HG03025 (cell line): ENCODE results near the gene CALR.
"Not testable (repeated sequence)": the region's sequence is repeated elsewhere in the genome, so short reads cannot be mapped to it uniquely, and the experiment has no call there.

Experiments used
- ATAC-seq: cut with Tn5 transposase; IDR thresholded peaks from one replicate; pipeline ENCODE4 v1.9.1; 2021; ENCODE audit warnings: mild to moderate bottlenecking, moderate library complexity; ENCODE audit not compliant: unreplicated experiment, low FRiP score

Gene CALR

GRCh38 chr19:12949363-12950283 is 11.2 kb downstream of the CALR start:
- ATAC-seq: no peak

- ATAC-seq: not testable (repeated sequence)
These were observed 13.6 kb downstream of the CALR start for GRCh38 chr19:12952050-12952449.

DNA sequence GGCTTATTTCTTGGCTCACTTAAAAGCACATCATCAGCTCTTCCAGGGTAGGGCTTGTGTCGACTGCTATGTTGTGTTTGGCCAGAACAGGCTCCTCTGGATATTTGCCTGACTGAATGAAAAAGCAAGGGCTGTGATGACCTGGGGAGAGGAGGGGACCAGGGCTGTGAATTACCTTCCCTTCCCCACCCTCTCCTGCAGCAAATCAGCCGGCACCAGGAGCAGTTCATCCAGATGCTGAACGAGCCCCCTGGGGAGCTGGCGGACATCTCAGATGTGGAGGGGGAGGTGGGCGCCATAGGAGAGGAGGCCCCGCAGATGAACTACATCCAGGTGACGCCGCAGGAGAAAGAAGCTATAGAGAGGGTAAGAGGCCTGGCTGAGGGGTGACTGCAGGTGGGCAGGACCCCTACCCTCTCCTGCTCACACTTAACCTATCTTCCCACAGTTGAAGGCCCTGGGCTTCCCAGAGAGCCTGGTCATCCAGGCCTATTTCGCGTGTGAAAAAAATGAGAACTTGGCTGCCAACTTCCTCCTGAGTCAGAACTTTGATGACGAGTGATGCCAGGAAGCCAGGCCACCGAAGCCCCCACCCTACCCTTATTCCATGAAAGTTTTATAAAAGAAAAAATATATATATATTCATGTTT is 14.2 kb downstream of the CALR start:
- ATAC-seq: no peak

GRCh38 chr19:12953138-12953798 is 14.9 kb downstream of the CALR start:
- ATAC-seq: no peak

DNA sequence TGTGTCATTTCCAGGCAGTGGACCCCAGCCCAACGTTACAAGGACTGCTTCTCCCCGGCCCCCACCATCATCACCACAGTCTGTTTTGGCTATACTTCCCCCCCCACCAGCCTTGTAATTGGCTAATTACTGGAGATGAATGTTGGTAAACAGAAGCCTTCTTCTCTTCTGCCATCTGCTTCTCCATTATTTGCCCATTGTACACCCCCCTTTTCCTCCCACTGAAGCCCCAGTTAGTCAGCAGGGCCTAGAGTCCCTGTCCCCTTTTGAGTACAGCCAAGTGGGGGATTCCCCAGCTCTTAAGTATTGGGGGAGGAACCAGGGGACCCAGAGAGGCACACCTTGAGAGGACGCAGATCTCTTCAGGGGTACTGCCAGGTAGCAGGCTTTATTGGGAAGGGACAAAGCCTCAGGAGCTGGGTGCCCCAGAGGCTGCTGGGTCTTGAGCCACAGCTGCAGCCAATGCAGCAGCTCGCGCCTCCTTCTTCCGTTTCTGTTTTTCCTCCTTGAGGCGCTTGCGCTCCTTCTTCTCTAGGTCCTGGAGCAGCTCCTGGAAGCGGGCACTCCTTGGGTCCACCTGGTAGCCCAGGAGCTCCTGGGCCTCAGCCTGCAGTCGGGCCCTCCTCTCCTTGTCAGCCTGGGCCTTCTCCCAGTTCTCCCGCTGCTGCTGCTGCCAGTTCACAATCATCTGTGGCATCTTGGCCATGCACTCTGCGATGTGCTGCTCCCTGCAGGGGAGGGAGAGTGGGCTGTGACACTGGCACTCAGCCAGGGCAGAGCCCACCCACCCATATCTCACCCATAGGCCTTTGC is 15.6 kb downstream of the CALR start:
- ATAC-seq: no peak

GRCh38 chr19:12954612-12954962 is 16.2 kb downstream of the CALR start:
- no peak for ATAC-seq

DNA sequence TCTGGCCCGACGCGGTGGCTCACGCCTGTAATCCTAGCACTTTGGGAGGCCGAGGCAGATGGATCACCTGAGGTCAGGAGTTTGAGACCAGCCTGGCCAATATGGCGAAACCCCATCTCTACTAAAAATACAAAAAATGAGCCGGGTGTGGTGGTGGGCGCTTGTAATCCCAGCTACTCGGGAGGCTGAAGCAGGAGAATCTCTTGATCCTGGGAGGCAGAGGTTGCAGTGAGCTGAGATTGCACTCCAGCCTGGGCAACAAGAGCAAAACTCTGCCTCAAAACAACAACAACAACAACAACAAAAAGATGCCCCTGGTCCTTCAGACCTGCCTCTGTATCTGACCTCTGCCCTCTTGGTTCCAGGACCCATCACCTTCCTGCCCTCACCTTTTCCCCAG is 17.2 kb downstream of the CALR start:
- not testable (repeated sequence) for ATAC-seq

- no peak for ATAC-seq
These were observed 17.6 kb downstream of the CALR start for GRCh38 chr19:12955996-12956395.

- ATAC-seq: peak; percentile 57
These were observed 18.3 kb downstream of the CALR start, which contains the start of gene GADD45GIP1 for GRCh38 chr19:12956446-12957388. TSS of gene GADD45GIP1 (minus strand) at chr19:12957223. CDS start at chr19:12957212, 11 bp downstream.

- ATAC-seq: not testable (repeated sequence)
These were observed 19.1 kb downstream of the CALR start for GRCh38 chr19:12957389-12957952.

DNA sequence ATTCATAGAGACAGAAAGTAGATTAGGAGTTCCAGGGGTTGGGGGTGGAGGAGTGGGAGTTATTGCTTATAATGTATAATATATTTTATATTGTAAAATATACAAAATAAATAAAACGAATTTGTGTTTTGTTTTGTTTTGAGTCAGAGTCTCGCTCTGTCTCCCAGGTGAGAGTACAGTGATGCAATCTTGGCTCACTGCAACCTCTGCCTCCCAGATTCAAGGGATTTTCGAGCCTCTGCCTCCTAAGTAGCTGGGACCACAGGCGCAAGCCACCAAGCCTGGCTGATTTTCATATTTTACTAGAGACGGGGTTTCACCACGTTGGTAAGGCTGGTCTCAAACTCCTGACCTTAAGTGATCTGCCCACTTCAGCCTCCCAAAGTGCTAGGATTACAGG is 21.1 kb downstream of the CALR start:
- ATAC-seq: no peak

GRCh38 chr19:12965017-12965811 is 26.8 kb downstream of the CALR start:
- ATAC-seq: no peak

GRCh38 chr19:12965812-12966135 is 27.4 kb downstream of the CALR start:
- ATAC-seq: no peak

- ATAC-seq: no peak
These were observed 29.5 kb downstream of the CALR start for GRCh38 chr19:12967907-12968306.

DNA sequence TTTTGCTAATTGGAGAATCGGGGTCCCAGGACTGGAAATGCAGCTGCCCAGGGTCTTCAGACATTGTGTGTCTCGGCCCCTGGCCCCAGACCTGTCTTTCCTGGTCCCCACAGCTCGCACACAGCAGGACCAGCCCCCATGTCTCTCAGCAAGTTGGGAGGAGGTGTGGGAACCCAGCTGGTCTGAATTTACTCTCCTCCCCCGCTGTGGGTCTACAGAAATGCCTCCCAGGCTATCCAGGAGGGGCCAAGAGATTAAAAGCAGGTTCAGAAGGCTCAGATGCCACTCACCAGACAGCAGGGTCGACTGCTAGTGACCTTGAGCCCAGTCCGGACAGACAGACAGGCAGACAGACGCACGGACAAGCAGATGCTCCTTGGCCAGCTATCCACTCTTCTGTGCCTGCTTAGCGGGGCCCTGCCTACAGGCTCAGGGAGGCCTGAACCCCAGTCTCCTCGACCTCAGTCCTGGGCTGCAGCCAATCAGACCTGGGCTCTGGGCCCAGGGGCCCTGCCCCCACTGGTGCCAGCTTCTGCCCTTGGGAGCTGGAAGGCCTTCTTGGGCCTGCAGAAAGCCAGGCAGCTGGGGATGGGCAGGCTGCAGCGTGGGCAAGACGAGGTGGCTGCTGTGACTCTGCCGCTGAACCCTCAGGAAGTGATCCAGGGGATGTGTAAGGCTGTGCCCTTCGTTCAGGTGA is 31.0 kb downstream of the CALR start, which contains the start of gene DAND5:
Gene DAND5 (plus strand): TSS at position 285 of the 697 bp plus-strand sequence. CDS start 85 bp downstream, at position 370.
- ATAC-seq: no peak

DNA sequence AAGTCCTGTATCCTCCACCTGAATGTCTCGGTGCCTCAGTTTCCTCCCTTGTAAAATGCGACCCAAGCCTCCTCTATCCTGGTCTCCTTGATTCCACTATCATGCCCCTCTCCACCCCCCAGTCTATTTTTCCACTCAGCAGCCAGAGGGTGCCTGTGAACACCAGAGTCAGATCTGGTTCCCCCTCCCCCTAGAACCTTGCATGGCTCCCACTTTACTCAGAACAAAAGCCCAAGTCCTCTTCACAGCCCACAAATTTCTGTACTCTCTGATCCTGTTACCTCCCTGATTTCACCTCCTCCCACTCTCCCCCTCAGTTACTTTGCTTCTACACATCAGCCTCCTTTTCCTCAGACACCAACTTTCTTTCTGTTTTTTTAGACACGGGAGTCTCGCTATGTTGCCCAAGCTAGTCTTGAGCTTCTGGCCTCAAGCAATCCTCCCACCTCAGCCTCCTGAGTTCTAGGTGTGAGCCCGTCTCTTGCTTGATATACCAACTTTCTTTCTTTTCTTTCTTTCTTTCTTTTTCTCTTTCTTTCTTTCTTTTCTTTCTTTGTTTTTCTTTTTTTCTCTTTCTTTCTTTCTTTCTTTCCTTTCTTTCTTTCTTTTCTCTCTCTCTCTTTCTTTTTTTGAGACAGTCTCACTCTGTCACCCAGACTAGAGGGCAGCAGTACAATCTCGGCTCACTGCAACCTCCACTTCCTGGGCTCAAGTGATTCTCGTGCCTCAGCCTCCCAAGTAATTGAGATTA is 31.8 kb downstream of the CALR start:
- ATAC-seq: no peak

DNA sequence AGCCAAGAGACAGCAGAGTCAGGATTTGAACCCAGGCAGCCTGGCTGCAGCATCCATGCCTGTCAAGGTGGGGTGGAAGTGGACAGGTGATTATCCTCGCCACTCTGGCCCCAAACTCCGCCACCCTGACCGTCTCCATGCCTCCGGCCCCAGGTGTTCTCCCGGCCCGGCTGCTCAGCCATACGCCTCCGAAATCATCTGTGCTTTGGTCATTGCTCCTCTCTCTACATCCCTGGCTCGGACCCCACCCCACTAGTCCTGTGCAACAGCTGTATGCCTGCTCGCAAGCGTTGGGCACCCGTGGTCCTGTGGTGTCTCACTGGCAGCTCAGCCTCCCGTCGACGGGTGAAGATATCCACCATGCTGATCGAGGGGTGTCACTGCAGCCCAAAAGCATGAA is 34.8 kb downstream of the CALR start:
- ATAC-seq: no peak
